ENCODE results near the gene ZNF415. TPM values are rescaled to one million over a fixed set of nuclear protein-coding genes. Genes with fewer than 3 reads are reported as not detected.
A peak's percentile ranks its signal among the peaks of the same experiment; 100 is the strongest.
"Not testable (repeated sequence)": the region's sequence is repeated elsewhere in the genome, so short reads cannot be mapped to it uniquely, and the experiment has no call there.

The ZNF415 gene
- total RNA-seq, 4 donors from 2014 or later, result 2.0 to 8.3 (median 5.2) TPM

DNA sequence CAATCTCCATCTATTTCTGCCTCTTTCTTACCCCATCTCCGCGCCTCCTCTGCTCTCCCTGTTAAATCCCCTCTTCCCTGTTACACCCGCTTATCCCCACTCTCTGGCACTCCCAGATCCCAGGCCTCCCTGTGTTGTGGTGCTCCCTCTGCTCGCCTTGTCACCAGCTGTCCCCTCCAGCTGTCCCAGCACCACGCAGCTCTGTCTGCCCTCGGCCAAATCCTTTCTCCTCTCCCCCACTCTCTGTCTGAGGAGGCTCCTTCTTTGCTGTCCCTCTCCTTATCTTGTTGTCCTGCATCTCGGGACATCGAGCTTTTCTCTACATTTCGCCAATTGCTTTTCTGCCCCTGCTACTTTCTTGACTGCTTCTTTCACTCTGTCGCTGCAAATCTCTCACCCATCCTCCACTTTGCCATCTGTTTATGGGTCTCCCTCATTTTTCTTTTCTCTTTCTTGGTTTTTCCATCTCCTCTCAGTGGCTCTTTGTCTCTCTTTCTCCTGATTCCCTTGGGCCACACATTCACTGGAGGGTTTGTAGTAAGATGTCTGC lies 30.4 kb downstream of the ZNF415 start:
- Histone ChIP-seq H3K27me3 (no peaks in the 10 kb centered on the region), H3K4me3 (peak overlapping the region; percentile 61), H3K9me3 (no peaks in the 10 kb centered on the region), H3K4me1 (peaks cover 23% of the 10 kb centered on the region), H3K27ac (no peak overlapping the region), H3K36me3 (peaks cover 16% of the 10 kb centered on the region)
- DNase-seq (ENCODE audit: low spot score in 2 of 2), result no peak
- WGBS, result 19% methylated on average over 10 of the region's 10 CpGs
- TF ChIP-seq POLR2AphosphoS5 (IDR thresholded peaks at IDR 0.05) (no peak), POLR2A (IDR thresholded peaks at IDR 0.05) (no peak), EP300 (IDR thresholded peaks at IDR 0.05) (no peak)
- TF ChIP-seq, protein P1, sequence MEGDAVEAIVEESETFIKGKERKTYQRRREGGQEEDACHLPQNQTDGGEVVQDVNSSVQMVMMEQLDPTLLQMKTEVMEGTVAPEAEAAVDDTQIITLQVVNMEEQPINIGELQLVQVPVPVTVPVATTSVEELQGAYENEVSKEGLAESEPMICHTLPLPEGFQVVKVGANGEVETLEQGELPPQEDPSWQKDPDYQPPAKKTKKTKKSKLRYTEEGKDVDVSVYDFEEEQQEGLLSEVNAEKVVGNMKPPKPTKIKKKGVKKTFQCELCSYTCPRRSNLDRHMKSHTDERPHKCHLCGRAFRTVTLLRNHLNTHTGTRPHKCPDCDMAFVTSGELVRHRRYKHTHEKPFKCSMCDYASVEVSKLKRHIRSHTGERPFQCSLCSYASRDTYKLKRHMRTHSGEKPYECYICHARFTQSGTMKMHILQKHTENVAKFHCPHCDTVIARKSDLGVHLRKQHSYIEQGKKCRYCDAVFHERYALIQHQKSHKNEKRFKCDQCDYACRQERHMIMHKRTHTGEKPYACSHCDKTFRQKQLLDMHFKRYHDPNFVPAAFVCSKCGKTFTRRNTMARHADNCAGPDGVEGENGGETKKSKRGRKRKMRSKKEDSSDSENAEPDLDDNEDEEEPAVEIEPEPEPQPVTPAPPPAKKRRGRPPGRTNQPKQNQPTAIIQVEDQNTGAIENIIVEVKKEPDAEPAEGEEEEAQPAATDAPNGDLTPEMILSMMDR (IDR thresholded peaks at IDR 0.05), result no peak

DNA sequence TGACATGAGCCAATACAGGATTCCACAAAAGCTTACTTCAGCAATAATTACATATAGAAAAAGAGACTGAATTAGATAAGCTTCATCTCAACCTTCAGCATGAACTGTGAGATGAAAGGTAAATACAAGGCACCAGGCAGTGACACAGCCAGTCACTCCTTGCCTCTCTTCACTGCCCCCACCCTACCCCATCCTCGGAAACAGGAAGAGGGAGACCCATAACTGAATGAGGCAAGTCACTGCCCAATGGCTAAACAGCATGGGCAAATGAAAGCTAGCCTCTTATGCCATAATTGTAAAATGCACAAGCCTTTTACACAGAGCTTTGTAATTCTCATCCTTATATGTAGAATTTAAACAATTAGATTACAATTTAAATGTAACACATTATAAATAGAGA lies 31.2 kb downstream of the ZNF415 start:
- H3K36me3 ChIP-seq, result peaks cover 16% of the 10 kb centered on the region
- peak overlapping the region; percentile 61 for H3K4me3 ChIP-seq
- no peaks in the 10 kb centered on the region for H3K27me3 ChIP-seq
- H3K4me1 ChIP-seq, result peaks cover 23% of the 10 kb centered on the region
- WGBS, result 25% methylated on average over 1 of the region's 1 CpG
- H3K9me3 ChIP-seq, result no peaks in the 10 kb centered on the region
- H3K27ac ChIP-seq, result no peak overlapping the region
- DNase-seq (ENCODE audit: low spot score in 2 of 2), result no peak
- TF ChIP-seq EP300 (IDR thresholded peaks at IDR 0.05), result no peak
- TF ChIP-seq, protein P1 (IDR thresholded peaks at IDR 0.05), result no peak
- TF ChIP-seq POLR2A (IDR thresholded peaks at IDR 0.05), result no peak
- TF ChIP-seq POLR2AphosphoS5 (IDR thresholded peaks at IDR 0.05), result no peak

DNA sequence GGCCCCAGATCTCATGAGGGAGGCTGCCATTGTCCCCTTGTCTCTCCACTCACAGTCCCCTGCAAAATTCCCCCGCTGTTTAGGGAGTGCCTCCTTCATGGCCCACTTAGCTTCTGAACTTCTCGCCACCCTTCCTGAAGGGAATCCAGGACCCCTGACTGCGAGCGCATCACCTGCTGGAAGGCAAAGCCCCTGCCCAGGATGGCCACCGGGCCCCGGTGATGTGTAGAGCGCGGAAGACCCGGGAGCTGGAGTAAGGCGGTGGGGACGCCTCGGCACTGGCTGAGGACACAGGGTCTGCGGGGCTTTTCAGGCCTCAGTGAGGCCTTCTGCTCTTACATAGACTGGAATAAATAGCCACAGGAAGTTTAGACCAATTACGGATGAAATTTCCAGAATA lies 34.1 kb downstream of the ZNF415 start:
- not testable (repeated sequence) for H3K4me3 ChIP-seq; H3K27ac ChIP-seq; DNase-seq (ENCODE audit: low spot score in 2 of 2); H3K9me3 ChIP-seq; H3K27me3 ChIP-seq
- peaks cover 24% of the 10 kb centered on the region for H3K36me3 ChIP-seq
- WGBS, result 89% methylated on average over 11 of the region's 14 CpGs
- H3K4me1 ChIP-seq, result peaks cover 17% of the 10 kb centered on the region

DNA sequence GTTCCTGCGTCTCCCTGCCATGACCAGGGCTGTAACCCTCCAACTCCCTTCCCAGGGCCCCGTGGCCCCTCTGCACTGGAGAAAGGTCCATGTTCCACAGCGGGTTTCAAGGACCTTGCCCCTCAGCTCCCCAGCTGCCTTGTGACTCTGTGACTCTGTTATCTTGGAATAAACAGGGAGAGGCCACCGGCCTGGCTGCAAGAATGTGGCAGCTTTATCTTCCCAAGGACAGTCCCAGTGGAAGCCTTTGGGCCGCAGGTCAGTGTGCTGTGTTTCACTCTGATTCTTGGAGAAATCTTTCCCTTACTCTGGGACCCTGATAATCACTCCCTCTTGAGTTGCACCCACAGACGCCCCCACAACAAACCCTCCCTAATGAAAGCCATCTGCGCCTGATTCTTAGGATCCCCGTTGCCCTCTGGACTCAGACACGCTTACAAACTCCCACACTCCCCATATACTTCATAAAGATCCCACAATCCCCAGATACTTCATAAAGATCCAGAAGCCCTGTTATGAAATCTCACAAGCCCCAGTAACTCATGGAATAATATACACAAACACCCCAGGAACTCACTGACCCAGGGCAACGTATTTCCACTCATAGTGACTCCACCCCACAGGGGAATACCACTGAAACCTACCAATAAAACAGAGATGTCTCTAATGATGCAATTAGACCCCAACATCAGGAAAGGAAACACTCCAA lies 35.6 kb downstream of the ZNF415 start:
- not testable (repeated sequence) for H3K9me3 ChIP-seq; DNase-seq (ENCODE audit: low spot score in 2 of 2); H3K4me3 ChIP-seq; H3K27me3 ChIP-seq; H3K27ac ChIP-seq
- Histone ChIP-seq H3K4me1 (peaks cover 12% of the 10 kb centered on the region), H3K36me3 (peaks cover 28% of the 10 kb centered on the region)
- 65% methylated on average over 5 of the region's 10 CpGs for WGBS

DNA sequence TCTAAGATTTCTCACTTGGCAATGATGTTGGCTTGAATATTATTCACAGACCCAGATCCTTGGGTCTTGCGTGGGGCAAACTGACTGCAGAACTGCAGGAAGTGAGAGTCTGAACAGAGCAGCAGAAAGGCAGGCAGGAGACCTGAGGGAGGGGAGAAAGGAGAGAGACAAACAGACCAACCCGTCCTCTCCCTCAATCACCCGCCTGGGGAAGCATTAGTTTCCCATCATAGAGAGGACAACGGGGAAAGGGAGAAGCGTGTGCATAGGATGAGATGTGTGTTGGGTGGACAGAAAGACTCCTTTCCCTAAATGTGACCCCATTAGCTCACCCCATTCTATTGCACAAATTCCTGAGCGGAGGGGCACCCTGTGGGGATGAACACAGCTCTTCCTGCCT lies 36.1 kb downstream of the ZNF415 start:
- H3K27me3 ChIP-seq; DNase-seq (ENCODE audit: low spot score in 2 of 2); H3K4me3 ChIP-seq; H3K27ac ChIP-seq; H3K9me3 ChIP-seq; H3K4me1 ChIP-seq: not testable (repeated sequence)
- H3K36me3 ChIP-seq, result peaks cover 28% of the 10 kb centered on the region
- 70% methylated on average over 5 of the region's 6 CpGs for WGBS

DNA sequence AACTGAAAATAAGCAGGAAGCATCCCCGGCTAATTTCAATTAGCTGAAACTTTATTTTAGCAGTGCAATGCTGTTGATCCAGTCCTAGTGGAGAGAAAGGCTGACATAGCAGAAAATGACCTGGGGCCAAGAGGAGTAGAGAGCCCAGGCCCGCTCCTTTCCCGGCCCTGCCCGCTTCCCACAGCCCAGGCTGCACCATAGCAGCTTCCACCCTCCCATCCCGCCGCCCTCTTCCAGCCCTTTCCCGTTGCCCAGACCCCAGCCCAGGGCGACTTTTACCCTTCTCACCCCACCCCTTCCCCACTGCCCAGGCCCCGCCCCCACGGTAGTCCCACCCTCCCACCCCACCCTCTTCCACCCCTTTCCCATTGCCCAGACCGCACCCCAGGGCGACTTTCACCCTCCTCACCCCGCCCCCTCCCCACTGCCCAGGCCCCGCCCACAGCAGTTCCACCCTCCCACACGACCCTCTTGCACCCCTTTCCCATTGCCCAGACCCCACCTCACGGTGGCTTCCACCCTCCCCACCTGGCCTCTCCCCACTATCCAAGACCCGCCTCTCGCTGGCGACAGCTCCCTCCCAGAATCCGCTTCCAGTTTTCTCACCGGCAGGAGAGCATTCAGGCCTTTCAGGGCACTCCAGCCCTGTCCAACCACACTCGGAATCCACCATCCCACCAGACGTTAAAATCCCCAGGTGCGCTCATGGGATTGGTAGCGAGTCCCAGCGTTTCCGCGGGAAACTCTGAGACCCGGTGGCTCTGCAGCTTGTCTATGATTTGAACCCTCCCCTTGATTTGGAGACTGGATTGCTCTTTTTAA lies 37.7 kb downstream of the ZNF415 start:
- Histone ChIP-seq H3K4me3 (no peak overlapping the region), H3K36me3 (peaks cover 44% of the 10 kb centered on the region), H3K27me3 (no peaks in the 10 kb centered on the region), H3K27ac (no peak overlapping the region), H3K4me1 (no peaks in the 10 kb centered on the region), H3K9me3 (no peaks in the 10 kb centered on the region)
- DNase-seq (ENCODE audit: low spot score in 2 of 2), result no peak
- WGBS, result 70% methylated on average over 28 of the region's 29 CpGs
- no peak for TF ChIP-seq POLR2AphosphoS5 (IDR thresholded peaks at IDR 0.05)
- TF ChIP-seq POLR2A (IDR thresholded peaks at IDR 0.05), result no peak
- no peak for TF ChIP-seq EP300 (IDR thresholded peaks at IDR 0.05)
- TF ChIP-seq, protein P1 (IDR thresholded peaks at IDR 0.05), result no peak
